Type B pancreatic cell (in vitro differentiated cells): ENCODE measurements around the gene COL20A1. TPM values are rescaled to one million over a fixed set of nuclear protein-coding genes. Genes with fewer than 3 reads are reported as not detected.

Experiments
- DNase-seq: peaks from one replicate; pipeline ENCODE4 v3.0.0; 2021; ENCODE audit warnings: mixed read lengths; ENCODE audit not compliant: unreplicated experiment; ENCODE audit errors: extremely low spot score
- H3K27ac Mint-ChIP-seq: 2 replicates; pipeline ENCODE4 v1.8.0; 2021; ENCODE audit warnings: mild to moderate bottlenecking, mixed read lengths
- H3K27me3 Mint-ChIP-seq: 2 replicates; pipeline ENCODE4 v1.8.0; 2021; ENCODE audit warnings: mixed read lengths
- H3K36me3 Mint-ChIP-seq: 2 replicates; pipeline ENCODE4 v1.8.0; 2021; ENCODE audit warnings: mixed read lengths
- H3K4me1 Mint-ChIP-seq: one replicate; pipeline ENCODE4 v1.8.0; 2021; ENCODE audit warnings: mixed read lengths; ENCODE audit not compliant: unreplicated experiment
- H3K4me3 Mint-ChIP-seq: 2 replicates; pipeline ENCODE4 v1.8.0; 2021; ENCODE audit warnings: mild to moderate bottlenecking, mixed read lengths
- H3K9me3 Mint-ChIP-seq: 2 replicates; pipeline ENCODE4 v1.8.0; 2021; ENCODE audit warnings: mixed read lengths
- CTCF ChIP-seq: fragments of 200-600 bp; sonication (generic); conservative IDR thresholded peaks from 2 replicates; pipeline ENCODE4 v1.5.0; 2021; ENCODE audit warnings: antibody characterized with exemption, mild to moderate bottlenecking
- total RNA-seq: library from RNA; stranded (reverse); gene quantifications from 2 replicates; pipeline ENCODE4 v1.2.1, GENCODE V29; 2021; ENCODE audit warnings: low replicate concordance

The COL20A1 gene
- total RNA-seq, 1 donor from 2014 or later: 0.36 TPM

GRCh38 chr20:63310265-63310991, 17.4 kb downstream of the COL20A1 start:
- Mint-ChIP-seq H3K27ac (no peak overlapping the region), H3K27me3 (no peaks in the 10 kb centered on the region), H3K9me3 (no peaks in the 10 kb centered on the region), H3K4me1 (no peaks in the 10 kb centered on the region), H3K4me3 (no peak overlapping the region), H3K36me3 (no peaks in the 10 kb centered on the region)
- no peak for TF ChIP-seq CTCF
- no peak for DNase-seq

- no peaks in the 10 kb centered on the region for H3K36me3 Mint-ChIP-seq
- TF ChIP-seq CTCF: no peak
- no peaks in the 10 kb centered on the region for H3K9me3 Mint-ChIP-seq
- no peak overlapping the region for H3K4me3 Mint-ChIP-seq
- H3K4me1 Mint-ChIP-seq: no peaks in the 10 kb centered on the region
- H3K27me3 Mint-ChIP-seq: no peaks in the 10 kb centered on the region
- no peak overlapping the region for H3K27ac Mint-ChIP-seq
- DNase-seq: no peak
These were observed 18.3 kb downstream of the COL20A1 start for GRCh38 chr20:63311186-63311832.

GRCh38 chr20:63311833-63312243, 18.9 kb downstream of the COL20A1 start:
- Mint-ChIP-seq H3K27ac (no peak overlapping the region), H3K4me3 (no peak overlapping the region), H3K27me3 (no peaks in the 10 kb centered on the region), H3K9me3 (no peaks in the 10 kb centered on the region), H3K4me1 (no peaks in the 10 kb centered on the region), H3K36me3 (no peaks in the 10 kb centered on the region)
- DNase-seq: no peak
- no peak for TF ChIP-seq CTCF

- no peaks in the 10 kb centered on the region for H3K36me3 Mint-ChIP-seq
- no peak overlapping the region for H3K27ac Mint-ChIP-seq
- no peak overlapping the region for H3K4me3 Mint-ChIP-seq
- no peak for DNase-seq
- no peaks in the 10 kb centered on the region for H3K4me1 Mint-ChIP-seq
- H3K27me3 Mint-ChIP-seq: no peaks in the 10 kb centered on the region
- H3K9me3 Mint-ChIP-seq: no peaks in the 10 kb centered on the region
- TF ChIP-seq CTCF: no peak
These were observed 19.3 kb downstream of the COL20A1 start for GRCh38 chr20:63312273-63312672.

GRCh38 chr20:63312690-63313348, 19.8 kb downstream of the COL20A1 start:
- Mint-ChIP-seq H3K4me3 (no peak overlapping the region), H3K9me3 (no peaks in the 10 kb centered on the region), H3K36me3 (no peaks in the 10 kb centered on the region), H3K27ac (no peak overlapping the region), H3K27me3 (no peaks in the 10 kb centered on the region), H3K4me1 (no peaks in the 10 kb centered on the region)
- no peak for TF ChIP-seq CTCF
- no peak for DNase-seq
